Pancreas (tissue), 10 donors: Measurements from ENCODE around the gene ZBED3. TPM values are rescaled to one million over a fixed set of nuclear protein-coding genes. Genes with fewer than 3 reads are reported as not detected.
"Not testable (repeated sequence)": the region's sequence is repeated elsewhere in the genome, so short reads cannot be mapped to it uniquely, and the experiment has no call there.

ENCODE experiments used
- ATAC-seq, 4 donors: fragments of 200-7000 bp; cut with Tn5 transposase; one replicate each; pipeline versions ENCODE4 v1.8.0 to v1.9.1; 2020; ENCODE audit warnings: mild to moderate bottlenecking in 4 of 4, moderate library complexity in 4 of 4
- DNase-seq, 6 donors: peaks; one replicate each; pipeline ENCODE4 v3.0.0-alpha.2; 2020
- FAIRE-seq: peaks from 2 replicates; lab custom pipeline; 2012; peaks lifted over from hg19 to GRCh38; lab: Jason Lieb, UNC
- H3K27ac ChIP-seq, 4 donors: fragments of 200-600 bp; sonication (generic); 1 replicate in 3 of 4; 2 replicates in 1 of 4; pipeline versions ENCODE4 v1.5.0 to v1.8.0; 2020
- H3K27me3 ChIP-seq, 4 donors: fragments of 200-600 bp; one replicate each; pipeline ENCODE4 v1.8.0; 2021
- H3K36me3 ChIP-seq, 3 donors: fragments of 200-600 bp; sonication (generic) in 1 of 3; one replicate each; pipeline versions ENCODE4 v1.5.0 to v1.8.0; 2020 to 2021
- H3K4me1 ChIP-seq, 3 donors: fragments of 200-600 bp; one replicate each; pipeline ENCODE4 v1.8.0; 2021
- H3K4me3 ChIP-seq, 4 donors: fragments of 200-600 bp; sonication (generic) in 2 of 4; one replicate each; pipeline versions ENCODE4 v1.5.0 to v1.8.0; 2020 to 2021
- H3K9me3 ChIP-seq, 4 donors: fragments of 200-600 bp; one replicate each; pipeline ENCODE4 v1.8.0; 2021
- WGBS, 2 donors: extraction: QIAGEN DNeasy Blood & Tissue Kit; methylation state at CpG; one replicate each; pipeline ENCODE4 v1.1.7; 2013; 5-methylcytosine and 5-hydroxymethylcytosine counted together
- intact Hi-C, 3 donors: fragments of 100-400 bp; cut with DNase I; formaldehyde crosslinking; loops; one replicate each; pipeline versions ENCODE4 v1.11.1 to v1.14.2; 2022
- polyA plus RNA-seq, 2 donors: library from polyadenylated mRNA; stranded (reverse); fragments of 200-250 nt; gene quantifications; one replicate each; pipeline ENCODE4 v1.2.3, GENCODE V29; 2013
- total RNA-seq, 6 donors: library from RNA; stranded (reverse); fragmentation: NEBNext Ultra II Directional in 4 of 6; extraction: Animal tissue kit (Norgen Biotek cat#: 25700) in 4 of 6; gene quantifications; one replicate each; pipeline versions ENCODE4 v1.2.1 to v1.2.4, GENCODE V29; 2021 to 2023
- TF ChIP-seq, protein P1 (sequence below), 4 donors: fragments of 200-600 bp; sonication (generic) in 3 of 4; IDR thresholded peaks; one replicate each; pipeline versions ENCODE4 v1.5.0 to v1.8.0; 2021; ENCODE audit warnings: antibody characterized with exemption in 4 of 4
- donor health status: healthy with polysubstance abuse.
- donor health status: DM: no; HTN: no; CAD: no; lungs with moderate emphysema.
- donor health status: DM: no; HTN: no; CAD: no.
- donor health status: control.
- donor health status: control.
- donor health status: Bipolar disorder and iron deficiency.
- donor health status: DM: yes; HTN: yes; CAD: no.
- donor health status: DM: no; HTN: no; CAD: no.
- donor health status: DM: no; HTN: no; CAD: no.
- donor health status: DM: yes; HTN: yes; CAD: no.

Gene ZBED3
- total and polyA plus RNA-seq, 8 donors, result 4.2 to 20.8 (median 9.1) TPM

- WGBS, 2 donors, result 61 to 64% methylated on average over 5 of the region's 5 CpGs
- H3K9me3 ChIP-seq, result no peaks in the 10 kb centered on the region
- FAIRE-seq (no peak), ATAC-seq (no peak), DNase-seq (no peak)
- TF ChIP-seq, protein P1, sequence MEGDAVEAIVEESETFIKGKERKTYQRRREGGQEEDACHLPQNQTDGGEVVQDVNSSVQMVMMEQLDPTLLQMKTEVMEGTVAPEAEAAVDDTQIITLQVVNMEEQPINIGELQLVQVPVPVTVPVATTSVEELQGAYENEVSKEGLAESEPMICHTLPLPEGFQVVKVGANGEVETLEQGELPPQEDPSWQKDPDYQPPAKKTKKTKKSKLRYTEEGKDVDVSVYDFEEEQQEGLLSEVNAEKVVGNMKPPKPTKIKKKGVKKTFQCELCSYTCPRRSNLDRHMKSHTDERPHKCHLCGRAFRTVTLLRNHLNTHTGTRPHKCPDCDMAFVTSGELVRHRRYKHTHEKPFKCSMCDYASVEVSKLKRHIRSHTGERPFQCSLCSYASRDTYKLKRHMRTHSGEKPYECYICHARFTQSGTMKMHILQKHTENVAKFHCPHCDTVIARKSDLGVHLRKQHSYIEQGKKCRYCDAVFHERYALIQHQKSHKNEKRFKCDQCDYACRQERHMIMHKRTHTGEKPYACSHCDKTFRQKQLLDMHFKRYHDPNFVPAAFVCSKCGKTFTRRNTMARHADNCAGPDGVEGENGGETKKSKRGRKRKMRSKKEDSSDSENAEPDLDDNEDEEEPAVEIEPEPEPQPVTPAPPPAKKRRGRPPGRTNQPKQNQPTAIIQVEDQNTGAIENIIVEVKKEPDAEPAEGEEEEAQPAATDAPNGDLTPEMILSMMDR (IDR thresholded peaks at IDR 0.05), result no peak
- no peaks in the 10 kb centered on the region for H3K4me1 ChIP-seq
- no peak overlapping the region for H3K4me3 ChIP-seq
- H3K36me3 ChIP-seq, result no peaks in the 10 kb centered on the region
- no peaks in the 10 kb centered on the region for H3K27me3 ChIP-seq
- H3K27ac ChIP-seq, result no peak overlapping the region
- intact Hi-C loops, result no loop called here
Observed at GRCh38 chr5:77128411-77129061, 41.5 kb upstream of the ZBED3 start.

- 93 to 95% methylated on average over 6 of the region's 6 CpGs for WGBS, 2 donors
- intact Hi-C loops, result no loop called here
- Histone ChIP-seq H3K36me3 (no peaks in the 10 kb centered on the region), H3K4me3 (no peak overlapping the region), H3K27me3 (no peaks in the 10 kb centered on the region), H3K4me1 (no peaks in the 10 kb centered on the region), H3K9me3 (no peaks in the 10 kb centered on the region), H3K27ac (no peak overlapping the region)
- DNase-seq, result no peak
- no peak for ATAC-seq
- no peak for FAIRE-seq
- TF ChIP-seq, protein P1 (IDR thresholded peaks at IDR 0.05), result no peak
Observed at GRCh38 chr5:77123057-77123456, 36.0 kb upstream of the ZBED3 start.

DNA sequence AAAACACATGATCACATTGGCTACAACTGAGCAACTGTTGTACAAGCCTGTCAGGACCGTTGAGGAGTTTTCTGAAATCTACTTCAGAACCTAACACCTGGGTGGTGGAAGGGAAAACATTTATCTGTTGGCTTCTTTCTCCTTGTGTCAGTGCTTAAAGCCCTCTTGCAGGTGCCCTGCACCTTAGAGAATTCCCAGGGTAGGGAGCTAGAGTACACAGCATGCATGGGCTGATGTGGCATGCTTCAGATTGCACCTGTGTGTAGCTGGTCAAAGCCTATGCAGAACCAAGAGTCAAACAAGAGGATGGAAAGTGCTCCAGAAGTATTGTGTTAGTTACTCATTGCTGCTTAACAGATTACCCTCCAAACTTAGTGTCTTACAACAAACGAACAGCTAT, 33.6 kb upstream of the ZBED3 start:
- DNase-seq, result peak in 2 of 6 donors; percentile 21 to 28
- Histone ChIP-seq H3K9me3 (no peaks in the 10 kb centered on the region), H3K36me3 (no peaks in the 10 kb centered on the region), H3K27ac (no peak overlapping the region), H3K27me3 (no peaks in the 10 kb centered on the region), H3K4me3 (no peak overlapping the region), H3K4me1 (no peaks in the 10 kb centered on the region)
- TF ChIP-seq, protein P1 (IDR thresholded peaks at IDR 0.05), result no peak
- intact Hi-C loops, result no loop called here
- WGBS, 2 donors, result 54 to 77% methylated on average over 2 of the region's 2 CpGs
- peak; percentile 66 to 95 (median 78) for ATAC-seq
- no peak for FAIRE-seq

DNA sequence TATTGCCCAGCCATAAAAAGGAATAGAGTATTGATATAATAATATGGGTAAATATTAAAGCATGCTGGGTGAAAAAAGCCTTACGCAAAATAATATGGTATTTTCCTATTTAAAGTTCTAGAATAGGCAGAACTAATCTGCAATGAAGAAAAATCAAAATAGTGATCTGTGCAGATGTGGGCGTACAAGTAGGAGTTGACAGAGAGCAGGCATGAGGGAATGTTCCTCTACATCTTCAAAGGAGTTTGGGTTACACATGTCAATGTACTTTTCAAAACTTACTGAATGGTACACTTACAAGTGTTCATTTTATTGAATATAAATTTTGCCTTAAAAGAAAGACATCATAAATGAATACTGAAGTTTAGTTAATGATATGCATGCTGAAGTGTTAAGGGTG, 33.0 kb upstream of the ZBED3 start:
- Histone ChIP-seq H3K4me3 (no peak overlapping the region), H3K4me1 (no peaks in the 10 kb centered on the region), H3K27ac (no peak overlapping the region), H3K36me3 (no peaks in the 10 kb centered on the region), H3K27me3 (no peaks in the 10 kb centered on the region), H3K9me3 (no peaks in the 10 kb centered on the region)
- 97 to 99% methylated on average over 2 of the region's 2 CpGs for WGBS, 2 donors
- intact Hi-C loops, result no loop called here
- DNase-seq (no peak), ATAC-seq (no peak), FAIRE-seq (no peak)
- TF ChIP-seq, protein P1 (IDR thresholded peaks at IDR 0.05), result no peak

GRCh38 chr5:77117161-77117560, 30.1 kb upstream of the ZBED3 start:
- ATAC-seq (no peak), DNase-seq (no peak), FAIRE-seq (no peak)
- TF ChIP-seq, protein P1 (IDR thresholded peaks at IDR 0.05), result no peak
- intact Hi-C loops, result no loop called here
- Histone ChIP-seq H3K4me1 (no peaks in the 10 kb centered on the region), H3K9me3 (no peaks in the 10 kb centered on the region), H3K27ac (no peak overlapping the region), H3K36me3 (no peaks in the 10 kb centered on the region), H3K27me3 (no peaks in the 10 kb centered on the region), H3K4me3 (no peak overlapping the region)
- 82 to 88% methylated on average over 2 of the region's 2 CpGs for WGBS, 2 donors

- 97 to 99% methylated on average over 4 of the region's 4 CpGs for WGBS, 2 donors
- not testable (repeated sequence) for FAIRE-seq
Observed at GRCh38 chr5:77107035-77107434, 19.9 kb upstream of the ZBED3 start.

More at GRCh38 chr5:77107035-77107434, 19.9 kb upstream of the ZBED3 start:
- H3K27ac ChIP-seq, H3K4me3 ChIP-seq, H3K27me3 ChIP-seq, DNase-seq, intact Hi-C loops, H3K36me3 ChIP-seq, H3K9me3 ChIP-seq, H3K4me1 ChIP-seq, ATAC-seq: not testable (repeated sequence)
